Amniotic epithelial cell (primary cell): ENCODE results near the gene DLGAP3.
"Not testable (repeated sequence)": the region's sequence is repeated elsewhere in the genome, so short reads cannot be mapped to it uniquely, and the experiment has no call there.

ENCODE experiments used
- DNase-seq: peaks from one replicate; pipeline ENCODE4 v3.0.0-alpha.2; 2010; ENCODE audit warnings: low read depth

Gene DLGAP3, protein sequence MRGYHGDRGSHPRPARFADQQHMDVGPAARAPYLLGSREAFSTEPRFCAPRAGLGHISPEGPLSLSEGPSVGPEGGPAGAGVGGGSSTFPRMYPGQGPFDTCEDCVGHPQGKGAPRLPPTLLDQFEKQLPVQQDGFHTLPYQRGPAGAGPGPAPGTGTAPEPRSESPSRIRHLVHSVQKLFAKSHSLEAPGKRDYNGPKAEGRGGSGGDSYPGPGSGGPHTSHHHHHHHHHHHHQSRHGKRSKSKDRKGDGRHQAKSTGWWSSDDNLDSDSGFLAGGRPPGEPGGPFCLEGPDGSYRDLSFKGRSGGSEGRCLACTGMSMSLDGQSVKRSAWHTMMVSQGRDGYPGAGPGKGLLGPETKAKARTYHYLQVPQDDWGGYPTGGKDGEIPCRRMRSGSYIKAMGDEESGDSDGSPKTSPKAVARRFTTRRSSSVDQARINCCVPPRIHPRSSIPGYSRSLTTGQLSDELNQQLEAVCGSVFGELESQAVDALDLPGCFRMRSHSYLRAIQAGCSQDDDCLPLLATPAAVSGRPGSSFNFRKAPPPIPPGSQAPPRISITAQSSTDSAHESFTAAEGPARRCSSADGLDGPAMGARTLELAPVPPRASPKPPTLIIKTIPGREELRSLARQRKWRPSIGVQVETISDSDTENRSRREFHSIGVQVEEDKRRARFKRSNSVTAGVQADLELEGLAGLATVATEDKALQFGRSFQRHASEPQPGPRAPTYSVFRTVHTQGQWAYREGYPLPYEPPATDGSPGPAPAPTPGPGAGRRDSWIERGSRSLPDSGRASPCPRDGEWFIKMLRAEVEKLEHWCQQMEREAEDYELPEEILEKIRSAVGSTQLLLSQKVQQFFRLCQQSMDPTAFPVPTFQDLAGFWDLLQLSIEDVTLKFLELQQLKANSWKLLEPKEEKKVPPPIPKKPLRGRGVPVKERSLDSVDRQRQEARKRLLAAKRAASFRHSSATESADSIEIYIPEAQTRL

GRCh38 chr1:34929497-34929852 lies at the start of gene DLGAP3:
DLGAP3 (minus strand) TSS chr1:34929650; CDS start chr1:34905383, 24,267 bp downstream.
- DNase-seq: no peak

DNA sequence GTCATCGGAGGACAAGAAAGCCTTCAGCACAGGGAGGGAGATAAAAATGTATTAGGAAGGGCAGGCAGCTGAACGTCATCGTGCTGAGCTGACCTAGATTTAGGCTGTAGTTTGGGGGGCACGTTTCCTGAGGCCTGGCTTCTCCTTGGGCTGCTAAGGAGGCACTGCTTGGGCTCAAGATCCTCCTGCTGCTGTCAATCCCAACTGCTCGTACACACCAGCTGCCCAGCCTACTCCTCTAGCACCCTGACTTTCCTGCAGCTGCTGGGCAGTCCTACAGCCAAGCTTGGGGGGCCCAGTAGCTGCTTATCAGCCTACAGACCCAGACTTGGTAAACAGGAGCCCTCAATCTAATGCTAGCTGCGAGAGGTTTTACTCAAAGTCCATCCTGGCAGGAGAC lies 49.5 kb upstream of the DLGAP3 start:
- DNase-seq: no peak

DNA sequence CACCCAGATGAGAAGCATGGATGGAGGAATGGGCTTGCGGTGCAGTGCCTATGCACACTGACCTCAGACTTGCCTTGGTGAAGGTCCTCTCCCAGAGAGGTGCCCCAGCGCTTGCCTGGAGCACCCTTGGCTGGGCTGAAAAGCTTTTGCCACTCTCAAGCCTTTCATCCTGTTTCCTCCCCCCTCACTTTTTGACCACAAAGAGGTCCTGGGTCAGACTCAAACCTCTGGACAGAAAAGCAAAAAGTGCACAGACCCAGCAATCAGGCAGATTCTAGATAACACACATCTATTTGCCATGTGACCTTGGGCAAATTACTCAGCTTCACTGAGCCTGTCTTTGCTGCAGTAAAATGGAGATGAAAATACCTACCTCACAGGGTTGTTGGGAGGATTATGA lies 48.4 kb upstream of the DLGAP3 start:
- peak; percentile 59 for DNase-seq

- no peak for DNase-seq
Measured at GRCh38 chr1:34977210-34977471, 47.7 kb upstream of the DLGAP3 start.

- no peak for DNase-seq
Measured at GRCh38 chr1:34976384-34977209, 47.1 kb upstream of the DLGAP3 start.

DNA sequence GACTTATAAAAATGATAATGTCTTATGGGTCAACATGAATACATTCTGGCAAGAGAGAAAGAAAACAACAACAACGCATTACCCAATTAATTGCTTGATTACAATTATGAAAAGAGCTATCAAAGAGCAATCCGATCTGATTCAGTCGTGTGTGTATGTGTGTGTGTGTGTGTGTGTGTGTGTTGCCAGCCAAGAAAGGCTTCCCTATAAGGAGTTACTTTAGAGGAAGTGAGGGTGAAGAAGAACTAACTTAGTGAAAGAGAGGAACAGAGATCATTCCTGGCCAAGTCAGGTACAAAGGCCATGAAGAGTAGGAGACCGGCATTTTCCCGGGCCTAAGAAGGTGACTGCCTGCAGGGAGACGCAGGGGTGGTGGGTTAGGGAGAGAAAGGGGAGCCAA lies 46.3 kb upstream of the DLGAP3 start:
- DNase-seq: no peak

GRCh38 chr1:34975338-34975737 lies 45.9 kb upstream of the DLGAP3 start:
- DNase-seq: peak; percentile 33

GRCh38 chr1:34974626-34975025 lies 45.2 kb upstream of the DLGAP3 start:
- DNase-seq: no peak

GRCh38 chr1:34973326-34973725 lies 43.9 kb upstream of the DLGAP3 start:
- DNase-seq: no peak

DNA sequence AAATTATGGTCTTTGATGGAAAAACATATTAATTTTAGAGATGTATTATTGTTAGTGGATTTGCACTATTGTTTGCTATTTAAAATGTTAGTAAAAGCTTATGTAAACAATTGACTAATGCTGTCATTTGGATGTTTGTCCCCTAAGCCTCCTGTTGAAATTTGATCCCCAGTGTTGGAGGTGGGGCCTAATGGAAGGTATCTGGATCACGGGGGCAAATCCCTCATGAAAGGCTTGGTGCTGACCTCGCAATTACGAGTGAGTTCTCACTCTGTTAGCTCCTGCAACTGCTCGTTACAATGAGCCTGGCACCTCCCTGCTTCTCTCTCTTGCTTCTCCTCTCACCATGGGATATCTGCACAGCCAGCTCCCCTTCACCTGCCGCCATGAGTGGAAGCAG lies 41.4 kb upstream of the DLGAP3 start:
- DNase-seq: no peak

- DNase-seq: no peak
Measured at GRCh38 chr1:34970220-34970735, 40.8 kb upstream of the DLGAP3 start.

GRCh38 chr1:34968297-34968696 lies 38.8 kb upstream of the DLGAP3 start:
- DNase-seq: not testable (repeated sequence)

GRCh38 chr1:34967672-34968071 lies 38.2 kb upstream of the DLGAP3 start:
- not testable (repeated sequence) for DNase-seq

GRCh38 chr1:34965597-34965996 lies 36.1 kb upstream of the DLGAP3 start:
- no peak for DNase-seq

GRCh38 chr1:34950428-34950827 lies 21.0 kb upstream of the DLGAP3 start:
- DNase-seq: no peak

DNA sequence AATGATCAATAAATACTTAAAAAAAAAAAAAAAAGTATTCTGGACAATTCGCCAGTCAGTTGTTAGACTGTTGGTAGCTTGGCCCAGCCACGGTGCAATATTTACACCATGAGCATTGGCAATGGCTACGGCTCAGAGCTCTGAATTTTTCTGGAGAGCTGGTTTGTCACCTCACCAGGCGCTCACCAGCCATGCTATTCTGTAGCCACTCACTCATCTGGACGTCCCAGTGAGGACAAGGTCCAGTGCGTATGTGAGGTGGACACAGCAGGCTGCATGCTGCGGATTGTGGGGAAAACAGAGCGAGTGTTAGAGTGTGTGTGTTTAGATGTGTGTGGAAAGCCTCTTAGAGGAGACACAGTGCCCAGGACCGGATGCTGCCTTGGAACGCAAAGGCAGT lies 19.3 kb upstream of the DLGAP3 start:
- not testable (repeated sequence) for DNase-seq

GRCh38 chr1:34947641-34948314 lies 18.3 kb upstream of the DLGAP3 start:
- not testable (repeated sequence) for DNase-seq

- DNase-seq: no peak
Measured at GRCh38 chr1:34946211-34946610, 16.8 kb upstream of the DLGAP3 start.

DNA sequence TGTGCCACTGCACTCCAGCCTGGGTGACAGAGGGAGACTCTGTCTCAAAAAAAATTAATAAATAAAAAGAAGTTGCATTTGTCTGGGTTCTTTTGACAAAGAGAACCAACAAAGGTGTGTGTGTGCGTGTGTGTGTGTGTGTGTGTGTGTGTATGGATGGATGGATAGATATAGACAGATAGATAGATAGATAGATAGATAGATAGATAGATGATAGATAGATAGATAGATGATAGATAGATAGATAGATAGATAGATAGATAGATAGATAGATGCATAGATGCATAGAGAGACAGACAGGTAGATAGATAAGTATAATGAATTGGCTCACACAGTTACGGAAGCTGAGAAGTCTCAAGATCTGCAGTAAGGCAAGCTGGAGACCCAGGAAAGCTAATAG lies 12.3 kb upstream of the DLGAP3 start:
- DNase-seq: not testable (repeated sequence)

DNA sequence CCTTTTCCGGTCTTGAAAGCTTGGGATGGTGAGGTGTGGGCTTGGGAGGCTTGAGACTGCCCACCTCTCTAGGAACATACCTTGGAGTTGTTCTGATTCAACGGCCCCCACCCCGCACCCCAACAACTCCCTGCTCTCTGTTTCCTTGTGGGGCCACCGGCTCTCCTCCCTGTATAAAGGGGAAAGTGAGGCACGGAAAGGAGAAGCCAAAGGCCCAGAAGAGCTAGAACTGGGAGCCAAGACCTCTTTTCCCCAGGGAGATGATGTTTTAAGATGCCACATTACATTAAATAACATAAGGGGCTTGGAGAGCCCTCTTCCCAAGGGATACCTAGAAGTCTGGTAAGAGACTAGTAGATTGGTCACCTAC lies 1.2 kb upstream of the DLGAP3 start:
- DNase-seq: no peak

DNA sequence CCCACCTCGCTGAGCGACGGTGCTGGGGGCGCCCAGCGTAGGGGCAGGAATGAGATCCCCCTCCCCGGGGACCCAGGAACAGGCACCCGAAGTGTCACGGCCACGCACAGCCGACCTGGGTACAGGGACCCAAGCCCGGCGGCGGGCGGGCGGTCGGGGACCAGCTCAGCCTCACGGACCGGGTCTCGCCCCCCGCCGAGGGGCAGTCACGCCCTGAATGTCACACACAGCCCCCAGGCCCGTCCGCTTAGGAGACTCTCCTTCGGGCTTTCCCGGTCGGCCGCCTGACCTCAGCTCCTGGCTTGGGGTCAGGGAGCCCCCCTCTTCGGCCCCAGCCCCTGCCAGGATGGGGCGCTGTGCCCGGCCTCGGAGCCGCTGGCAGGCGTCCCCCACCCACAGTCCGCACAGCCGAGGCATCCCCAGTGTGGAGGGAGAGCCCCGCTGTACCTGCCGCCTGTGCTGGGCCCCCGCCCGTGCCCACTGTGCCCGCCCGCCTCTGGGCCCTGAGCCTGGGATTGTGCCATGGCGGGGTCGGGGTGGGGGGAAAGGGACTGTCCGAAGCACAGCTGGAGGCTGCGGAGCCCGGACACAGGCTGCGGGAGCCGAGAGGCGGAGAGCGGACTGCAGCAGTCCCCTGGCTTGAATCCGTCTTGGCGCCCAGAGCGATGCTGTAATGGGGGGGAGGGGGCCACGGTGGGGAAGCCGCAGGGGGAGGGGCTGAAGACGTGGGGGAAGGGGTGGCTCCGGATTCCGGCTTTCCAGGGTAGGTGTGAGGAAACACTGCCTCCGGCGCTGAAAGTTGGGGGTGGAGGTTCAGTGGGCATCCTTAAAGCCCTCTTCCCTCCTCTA lies 627 bp upstream of the DLGAP3 start:
- DNase-seq: no peak
